ENCODE measurements around the gene CLSTN2. TPM values are rescaled to one million over a fixed set of nuclear protein-coding genes. Genes with fewer than 3 reads are reported as not detected.

CLSTN2 gene
- total and polyA plus RNA-seq, 10 donors: 0.02 to 0.22 (median 0.13) TPM; not detected in 1

GRCh38 chr3:140432229-140432669, 497.3 kb downstream of the CLSTN2 start:
- H3K9me3 ChIP-seq: no peaks in the 10 kb centered on the region
- intact Hi-C loops (cut with DNase I; ENCODE audit: low total_unique reads): no loop called here
- H3K4me1 ChIP-seq: no peaks in the 10 kb centered on the region
- 58 to 75% (median 68%) methylated on average over 8 of the region's 8 CpGs for WGBS, 5 donors
- no peak overlapping the region for H3K4me3 ChIP-seq
- no peaks in the 10 kb centered on the region for H3K36me3 ChIP-seq
- no peak overlapping the region for H3K27ac ChIP-seq
- TF ChIP-seq CTCF (IDR thresholded peaks at IDR 0.05 in 8 of 11, conservative IDR thresholded peaks at IDR 0.05 in 3 of 11) (no peak), POLR2AphosphoS5 (IDR thresholded peaks at IDR 0.05) (no peak), POLR2A (IDR thresholded peaks at IDR 0.05) (no peak)
- DNase-seq: no peak
- peaks cover 0 to 6% (median 0%) of the 10 kb centered on the region in 7 donors for H3K27me3 ChIP-seq (replicated peaks in 1 of 7)

GRCh38 chr3:140433431-140433830, 498.4 kb downstream of the CLSTN2 start:
- TF ChIP-seq CTCF (IDR thresholded peaks at IDR 0.05 in 8 of 11, conservative IDR thresholded peaks at IDR 0.05 in 3 of 11) (no peak), POLR2AphosphoS5 (IDR thresholded peaks at IDR 0.05) (no peak), POLR2A (IDR thresholded peaks at IDR 0.05) (no peak)
- Histone ChIP-seq H3K27me3 (replicated peaks in 1 of 7) (peaks cover 0 to 9% (median 0%) of the 10 kb centered on the region in 7 donors), H3K4me3 (no peak overlapping the region), H3K27ac (no peak overlapping the region), H3K9me3 (no peaks in the 10 kb centered on the region), H3K36me3 (no peaks in the 10 kb centered on the region), H3K4me1 (no peaks in the 10 kb centered on the region)
- DNase-seq: no peak
- intact Hi-C loops (cut with DNase I; ENCODE audit: low total_unique reads): no loop called here
- WGBS, 5 donors: 59 to 87% (median 85%) methylated on average over 2 of the region's 2 CpGs

- Histone ChIP-seq H3K27me3 (replicated peaks in 1 of 7) (peaks cover 0 to 4% (median 0%) of the 10 kb centered on the region in 7 donors), H3K9me3 (no peaks in the 10 kb centered on the region), H3K36me3 (no peaks in the 10 kb centered on the region), H3K27ac (no peak overlapping the region), H3K4me3 (no peak overlapping the region), H3K4me1 (no peaks in the 10 kb centered on the region)
- WGBS, 5 donors: 71 to 79% (median 74%) methylated on average over 5 of the region's 5 CpGs
- DNase-seq: no peak
- TF ChIP-seq CTCF (IDR thresholded peaks at IDR 0.05 in 8 of 11, conservative IDR thresholded peaks at IDR 0.05 in 3 of 11): no peak
- TF ChIP-seq POLR2A (IDR thresholded peaks at IDR 0.05): no peak
- TF ChIP-seq POLR2AphosphoS5 (IDR thresholded peaks at IDR 0.05): no peak
- intact Hi-C loops (cut with DNase I; ENCODE audit: low total_unique reads): no loop called here
Measured at GRCh38 chr3:140434261-140434905, 499.4 kb downstream of the CLSTN2 start.

GRCh38 chr3:140436421-140436820, 501.4 kb downstream of the CLSTN2 start:
- intact Hi-C loops (cut with DNase I; ENCODE audit: low total_unique reads): no loop called here
- Histone ChIP-seq H3K9me3 (no peaks in the 10 kb centered on the region), H3K27ac (no peak overlapping the region), H3K27me3 (replicated peaks in 1 of 7) (peaks cover 0 to 3% (median 0%) of the 10 kb centered on the region in 7 donors), H3K36me3 (no peaks in the 10 kb centered on the region), H3K4me1 (no peaks in the 10 kb centered on the region), H3K4me3 (no peak overlapping the region)
- 85 to 96% (median 93%) methylated on average over 4 of the region's 4 CpGs for WGBS, 5 donors
- TF ChIP-seq CTCF (IDR thresholded peaks at IDR 0.05 in 8 of 11, conservative IDR thresholded peaks at IDR 0.05 in 3 of 11): no peak
- no peak for TF ChIP-seq POLR2AphosphoS5 (IDR thresholded peaks at IDR 0.05)
- no peak for TF ChIP-seq POLR2A (IDR thresholded peaks at IDR 0.05)
- no peak for DNase-seq
